CMK (cell line): ENCODE measurements around the gene CCDC27.
"Not testable (repeated sequence)": the region's sequence is repeated elsewhere in the genome, so short reads cannot be mapped to it uniquely, and the experiment has no call there.

Experiments
- DNase-seq: peaks from one replicate; pipeline ENCODE4 v3.0.0-alpha.2; 2010; ENCODE audit warnings: low read depth

The CCDC27 gene

GRCh38 chr1:3796215-3797061, 44.2 kb downstream of the CCDC27 start, which contains the start of gene LRRC47:
Gene LRRC47, minus strand, starts transcription at chr1:3796498. Its CDS starts 22 bp downstream, at chr1:3796476.
- DNase-seq = peak; percentile 78

- no peak for DNase-seq
These were observed 47.9 kb downstream of the CCDC27 start for GRCh38 chr1:3799976-3800685.

GRCh38 chr1:3800795-3801194, 48.5 kb downstream of the CCDC27 start:
- not testable (repeated sequence) for DNase-seq

- no peak for DNase-seq
These were observed 51.8 kb downstream of the CCDC27 start for GRCh38 chr1:3803905-3804626.

GRCh38 chr1:3804627-3804944, 52.3 kb downstream of the CCDC27 start:
- DNase-seq = not testable (repeated sequence)

- no peak for DNase-seq
These were observed 52.8 kb downstream of the CCDC27 start for GRCh38 chr1:3805038-3805437.

GRCh38 chr1:3807769-3808168, 55.5 kb downstream of the CCDC27 start:
- no peak for DNase-seq

GRCh38 chr1:3809680-3810079, 57.4 kb downstream of the CCDC27 start:
- DNase-seq = no peak

- DNase-seq = not testable (repeated sequence)
These were observed 58.0 kb downstream of the CCDC27 start for GRCh38 chr1:3810149-3810761.

- no peak for DNase-seq
These were observed 59.3 kb downstream of the CCDC27 start for GRCh38 chr1:3811595-3811911.

GRCh38 chr1:3814065-3814464, 61.8 kb downstream of the CCDC27 start:
- no peak for DNase-seq

GRCh38 chr1:3814771-3815561, 62.7 kb downstream of the CCDC27 start:
- no peak for DNase-seq

- DNase-seq = no peak
These were observed 64.3 kb downstream of the CCDC27 start for GRCh38 chr1:3816331-3817137.

GRCh38 chr1:3817138-3817740, 65.0 kb downstream of the CCDC27 start:
- no peak for DNase-seq

- DNase-seq = no peak
These were observed 65.8 kb downstream of the CCDC27 start for GRCh38 chr1:3817821-3818597.

- no peak for DNase-seq
These were observed 67.5 kb downstream of the CCDC27 start for GRCh38 chr1:3819771-3820200.

GRCh38 chr1:3820316-3820715, 68.1 kb downstream of the CCDC27 start:
- no peak for DNase-seq

- DNase-seq = no peak
These were observed 68.8 kb downstream of the CCDC27 start for GRCh38 chr1:3821004-3821403.
